H1 (cell line): Measurements from ENCODE around the gene ANXA4. TPM values are rescaled to one million over a fixed set of nuclear protein-coding genes. Genes with fewer than 3 reads are reported as not detected.

Experiments used
- CTCF ChIA-PET: fragments of 300-600 bp; sonication (Branson Sonifier 250); formaldehyde crosslinking; loops from one replicate; lab custom pipeline; 2021; ENCODE audit not compliant: partially characterized antibody; lab: Charles Lee
- POLR2A ChIA-PET: fragments of 300-600 bp; sonication (Branson Sonifier 250); formaldehyde crosslinking; loops from one replicate; lab custom pipeline; 2021; ENCODE audit warnings: inconsistent platforms; ENCODE audit not compliant: partially characterized antibody; lab: Charles Lee
- DNase-seq, 2 experiments: peaks; one replicate each; pipeline versions ENCODE4 v3.0.0 to v3.0.0-alpha.2; 2010 to 2022; ENCODE audit warnings: low spot score in 2 of 2, low read depth in 1 of 2, mixed read lengths in 1 of 2
- FAIRE-seq: peaks from 2 replicates; lab custom pipeline; 2011; peaks lifted over from hg19 to GRCh38; lab: Jason Lieb, UNC
- H2AFZ ChIP-seq: 2 replicates; pipeline ENCODE4 v1.8.1; 2012; ENCODE audit warnings: low read length, inconsistent platforms
- H2AK5ac ChIP-seq: 2 replicates; pipeline ENCODE4 v1.6.1; 2013; ENCODE audit warnings: low read depth, low read length
- H2BK120ac ChIP-seq: replicated peaks from 2 replicates; pipeline ENCODE3; 2013; ENCODE audit warnings: low read depth, low read length, inconsistent platforms
- H2BK12ac ChIP-seq: 2 replicates; pipeline ENCODE4 v1.6.1; 2013; ENCODE audit warnings: low read depth, low read length
- H2BK15ac ChIP-seq: 2 replicates; pipeline ENCODE4 v1.6.1; 2013; ENCODE audit warnings: low read length
- H2BK20ac ChIP-seq: 2 replicates; pipeline ENCODE4 v1.6.1; 2013; ENCODE audit warnings: low read length
- H2BK5ac ChIP-seq: 2 replicates; pipeline ENCODE4 v1.6.1; 2013; ENCODE audit warnings: low read depth, low read length
- H3K14ac ChIP-seq: 2 replicates; pipeline ENCODE4 v1.6.1; 2013; ENCODE audit warnings: inconsistent platforms; ENCODE audit not compliant: insufficient read length
- H3K18ac ChIP-seq: 2 replicates; pipeline ENCODE4 v1.6.1; 2013; ENCODE audit warnings: low read length; ENCODE audit errors: extremely low read depth
- H3K23ac ChIP-seq: 2 replicates; pipeline ENCODE4 v1.6.1; 2013; ENCODE audit warnings: inconsistent platforms; ENCODE audit not compliant: insufficient read length
- H3K23me2 ChIP-seq: 2 replicates; pipeline ENCODE4 v1.6.1; 2013; ENCODE audit warnings: low read depth, low read length
- H3K27ac ChIP-seq: 2 replicates; pipeline ENCODE4 v1.6.1; 2011; ENCODE audit warnings: low read depth, low read length, inconsistent platforms
- H3K27me3 ChIP-seq, 4 experiments: replicated peaks in 1 of 4; 1 replicate in 1 of 4; 2 replicates in 3 of 4; pipeline versions ENCODE4 v1.6.1 to v1.8.1; 2011 to 2013; ENCODE audit warnings: low read length in 3 of 4, mild to moderate bottlenecking in 3 of 4, inconsistent platforms in 2 of 4, mixed read lengths in 2 of 4, moderate library complexity in 1 of 4; ENCODE audit not compliant: control insufficient read depth in 3 of 4, insufficient read depth in 3 of 4; ENCODE audit errors: extremely low read depth in 1 of 4
- H3K36me3 ChIP-seq, 4 experiments: 2 replicates each; pipeline versions ENCODE4 v1.6.1 to v1.8.1; 2011 to 2013; ENCODE audit warnings: mild to moderate bottlenecking in 4 of 4, low read length in 3 of 4, moderate library complexity in 2 of 4, control low read depth in 1 of 4, inconsistent platforms in 1 of 4; ENCODE audit not compliant: insufficient read depth in 4 of 4, control insufficient read depth in 2 of 4
- H3K4ac ChIP-seq: replicated peaks from 2 replicates; pipeline ENCODE3; 2013; ENCODE audit warnings: low read length, low read depth, mixed read lengths, inconsistent platforms; ENCODE audit not compliant: insufficient read length
- H3K4me1 ChIP-seq, 4 experiments: replicated peaks in 1 of 4; 1 replicate in 1 of 4; 2 replicates in 3 of 4; pipeline versions ENCODE4 v1.6.1 to v1.8.1; 2011 to 2013; ENCODE audit warnings: low read length in 3 of 4, inconsistent platforms in 2 of 4, mixed read lengths in 1 of 4; ENCODE audit not compliant: insufficient read depth in 4 of 4, control insufficient read depth in 3 of 4
- H3K4me2 ChIP-seq, 2 experiments: 2 replicates each; pipeline versions ENCODE4 v1.6.1 to v1.8.1; 2011 to 2013; ENCODE audit warnings: low read depth in 2 of 2, low read length in 2 of 2, control low read depth in 1 of 2, inconsistent platforms in 1 of 2, mild to moderate bottlenecking in 1 of 2; ENCODE audit not compliant: insufficient read depth in 1 of 2
- H3K4me3 ChIP-seq, 4 experiments: fragments of 200-600, 300-600 bp in 1 of 4; sonication (generic), shearing (Covaris generic), sonication (Bioruptor Twin) in 1 of 4; 2 replicates each; pipeline versions ENCODE4 v1.5.1 to v1.8.1; 2011 to 2016; ENCODE audit warnings: low read length in 4 of 4, low read depth in 3 of 4, control low read depth in 2 of 4, inconsistent platforms in 2 of 4, mild to moderate bottlenecking in 2 of 4, mixed read lengths in 1 of 4, moderate library complexity in 1 of 4; ENCODE audit not compliant: insufficient read depth in 2 of 4; ENCODE audit errors: extremely low read depth in 1 of 4
- H3K56ac ChIP-seq: replicated peaks from 2 replicates; pipeline ENCODE3; 2013; ENCODE audit warnings: low read depth, mild to moderate bottlenecking, mixed read lengths, low read length, inconsistent platforms; ENCODE audit not compliant: insufficient read length
- H3K79me1 ChIP-seq: 2 replicates; pipeline ENCODE4 v1.6.1; 2013; ENCODE audit warnings: low read depth, low read length, control low read depth
- H3K79me2 ChIP-seq, 2 experiments: 2 replicates each; pipeline versions ENCODE4 v1.6.1 to v1.8.1; 2012 to 2013; ENCODE audit warnings: low read length in 2 of 2, mild to moderate bottlenecking in 2 of 2, inconsistent platforms in 1 of 2; ENCODE audit not compliant: insufficient read depth in 2 of 2, control insufficient read depth in 1 of 2
- H3K9ac ChIP-seq, 4 experiments: replicated peaks in 1 of 4; 1 replicate in 1 of 4; 2 replicates in 3 of 4; pipeline versions ENCODE4 v1.6.1 to v1.8.1; 2011 to 2013; ENCODE audit warnings: low read depth in 3 of 4, low read length in 3 of 4, control low read depth in 2 of 4, mild to moderate bottlenecking in 2 of 4, moderate library complexity in 2 of 4, inconsistent platforms in 1 of 4; ENCODE audit errors: extremely low read depth in 1 of 4
- H3K9me3 ChIP-seq, 2 experiments: 2 replicates each; pipeline versions ENCODE4 v1.6.1 to v1.8.1; 2012 to 2013; ENCODE audit warnings: mild to moderate bottlenecking in 2 of 2, moderate library complexity in 2 of 2, control low read depth in 1 of 2, inconsistent platforms in 1 of 2, low read depth in 1 of 2, low read length in 1 of 2, mixed read lengths in 1 of 2; ENCODE audit not compliant: insufficient read depth in 2 of 2
- H4K20me1 ChIP-seq, 2 experiments: replicated peaks in 1 of 2; 2 replicates each; pipeline versions ENCODE3 to v1.8.1; 2011 to 2013; ENCODE audit warnings: inconsistent platforms in 2 of 2, low read length in 2 of 2, mild to moderate bottlenecking in 1 of 2; ENCODE audit not compliant: insufficient read depth in 2 of 2, control insufficient read depth in 1 of 2
- H4K5ac ChIP-seq: 2 replicates; pipeline ENCODE4 v1.6.1; 2013; ENCODE audit warnings: low read length, low read depth, mixed read lengths, inconsistent platforms; ENCODE audit not compliant: insufficient read length
- H4K8ac ChIP-seq: 2 replicates; pipeline ENCODE4 v1.8.0; 2013; ENCODE audit warnings: mild to moderate bottlenecking, moderate library complexity, low read length, inconsistent platforms; ENCODE audit not compliant: insufficient read depth; ENCODE audit errors: extremely low read depth
- H4K91ac ChIP-seq: replicated peaks from 2 replicates; pipeline ENCODE3; 2013; ENCODE audit warnings: low read length, mixed read lengths, inconsistent platforms; ENCODE audit not compliant: insufficient read length
- FOSL1 ChIP-seq: IDR thresholded peaks from 2 replicates; pipeline ENCODE4 v1.6.1; 2011; ENCODE audit warnings: mild to moderate bottlenecking, low read depth, low read length, moderate library complexity; ENCODE audit not compliant: insufficient read depth
- KDM4A ChIP-seq: IDR thresholded peaks from one replicate; pipeline ENCODE4 v1.7.1; 2012; ENCODE audit warnings: low read depth, mild to moderate bottlenecking, moderate library complexity, low read length, inconsistent platforms; ENCODE audit not compliant: severe bottlenecking
- WGBS, 2 experiments: shearing (Covaris generic) in 1 of 2; methylation state at CpG; one replicate each; pipeline versions ENCODE4 v1.1.6 to v1.1.7; 2013 to 2015; ENCODE audit warnings: low lambda C conversion rate in 2 of 2, mixed read lengths in 2 of 2, inconsistent platforms in 1 of 2, low coverage in 1 of 2, missing lambda C conversion rate in 1 of 2; ENCODE audit not compliant: insufficient replicate concordance in 2 of 2, insufficient coverage in 1 of 2, insufficient read length in 1 of 2; ENCODE audit errors: extremely low coverage in 1 of 2, missing lambda C conversion rate in 1 of 2; 5-methylcytosine and 5-hydroxymethylcytosine counted together
- polyA plus RNA-seq, 7 experiments: library from polyadenylated mRNA; depleted of rRNA in 3 of 7; stranded (reverse) in 5 of 7; unstranded in 2 of 7; fragments of >200 nt in 5 of 7; fragments of 200-250 nt in 2 of 7; gene quantifications; 1 replicate in 5 of 7; 2 replicates in 1 of 7; 4 replicates in 1 of 7; pipeline versions ENCODE4 v1.2.1 to v1.2.3, GENCODE V29; 2011 to 2013; ENCODE audit warnings: missing spikeins in 2 of 7, mixed read lengths in 2 of 7
- total RNA-seq: library from RNA; stranded (reverse); fragmentation: NEBNext Ultra II Directional; extraction: Animal tissue kit (Norgen Biotek cat#: 25700); gene quantifications from 2 replicates; pipeline ENCODE4 v1.2.1, GENCODE V29; 2021

The ANXA4 gene
- total and polyA plus RNA-seq, 2 of the 8 experiments (the other 6 are each of a cell fraction or from before 2014, with no cell fraction given): 9.4 to 17.6 TPM

- no peak for DNase-seq
- Histone ChIP-seq H3K4me1 (peaks cover 0 to 9% (median 0%) of the 10 kb centered on the region in 4 experiments; a peak in 3 of 7 replicates), H3K23me2 (no peaks in the 10 kb centered on the region), H3K79me2 (no peaks in the 10 kb centered on the region), H3K23ac (no peak overlapping the region), H4K20me1 (peaks cover 0 to 2% of the 10 kb centered on the region in 2 experiments), H3K4ac (no peak overlapping the region), H3K79me1 (no peaks in the 10 kb centered on the region), H2AFZ (no peak overlapping the region), H2BK15ac (no peak overlapping the region), H2BK20ac (no peak overlapping the region), H4K5ac (no peak overlapping the region), H3K56ac (no peak overlapping the region), H3K14ac (no peak overlapping the region), H2AK5ac (no peak overlapping the region), H2BK5ac (no peak overlapping the region), H2BK12ac (no peak overlapping the region), H3K4me3 (no peak overlapping the region), H4K8ac (no peak overlapping the region), H3K27ac (no peak overlapping the region), H3K36me3 (no peaks in the 10 kb centered on the region), H2BK120ac (no peak overlapping the region), H3K18ac (no peak overlapping the region), H3K27me3 (no peaks in the 10 kb centered on the region), H3K9ac (no peak overlapping the region), H3K9me3 (no peaks in the 10 kb centered on the region), H3K4me2 (no peak overlapping the region), H4K91ac (no peak overlapping the region)
- CTCF ChIA-PET: interaction anchor here (0.8 to 22.2 kb wide), 5 partner anchors 9 to 215 kb away, joined by 3 to 319 read pairs (median 4); no protein-coding TSS in a partner anchor
- 88% methylated on average over 3 of the region's 3 CpGs; no CpG with 5 or more reads in 1 of the 2 experiments for WGBS, 2 experiments
- TF ChIP-seq FOSL1 (no peak), KDM4A (no peak)
- FAIRE-seq: no peak
- POLR2A ChIA-PET: no interaction called here
Observed at GRCh38 chr2:69811591-69811990, 69.7 kb downstream of the ANXA4 start.
